ENCODE data around the gene CLIC3. TPM values are rescaled to one million over a fixed set of nuclear protein-coding genes. Genes with fewer than 3 reads are reported as not detected.

Gene CLIC3
- total RNA-seq, 1 donor from 2014 or later = 49.3 TPM

DNA sequence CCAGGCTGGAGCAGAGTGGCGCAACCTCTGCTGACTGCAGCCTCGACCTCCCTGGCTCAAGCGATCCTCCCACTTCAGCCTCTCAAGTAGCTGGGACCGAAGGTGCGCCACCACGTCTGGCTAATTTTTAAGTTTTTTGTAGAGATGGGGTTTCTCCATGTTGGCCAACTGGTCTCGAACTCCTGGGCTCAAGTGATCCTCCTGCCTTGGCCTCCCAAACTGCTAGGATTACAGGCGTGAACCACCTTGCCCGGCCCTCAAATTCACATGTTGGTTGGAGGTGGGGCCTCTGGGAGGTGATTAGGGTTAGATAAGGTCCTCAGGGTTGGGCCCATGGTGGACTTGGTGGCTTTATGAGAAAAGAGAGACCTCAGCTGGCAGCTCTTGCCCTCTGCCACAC lies 34.2 kb downstream of the CLIC3 start:
- Histone ChIP-seq H3K27ac (no peak overlapping the region), H3K9me3 (no peaks in the 10 kb centered on the region), H3K4me1 (peaks cover 8% of the 10 kb centered on the region), H3K36me3 (no peaks in the 10 kb centered on the region), H3K4me3 (no peak overlapping the region), H3K27me3 (ENCODE audit: low read depth) (no peaks in the 10 kb centered on the region)
- TF ChIP-seq, protein P1, sequence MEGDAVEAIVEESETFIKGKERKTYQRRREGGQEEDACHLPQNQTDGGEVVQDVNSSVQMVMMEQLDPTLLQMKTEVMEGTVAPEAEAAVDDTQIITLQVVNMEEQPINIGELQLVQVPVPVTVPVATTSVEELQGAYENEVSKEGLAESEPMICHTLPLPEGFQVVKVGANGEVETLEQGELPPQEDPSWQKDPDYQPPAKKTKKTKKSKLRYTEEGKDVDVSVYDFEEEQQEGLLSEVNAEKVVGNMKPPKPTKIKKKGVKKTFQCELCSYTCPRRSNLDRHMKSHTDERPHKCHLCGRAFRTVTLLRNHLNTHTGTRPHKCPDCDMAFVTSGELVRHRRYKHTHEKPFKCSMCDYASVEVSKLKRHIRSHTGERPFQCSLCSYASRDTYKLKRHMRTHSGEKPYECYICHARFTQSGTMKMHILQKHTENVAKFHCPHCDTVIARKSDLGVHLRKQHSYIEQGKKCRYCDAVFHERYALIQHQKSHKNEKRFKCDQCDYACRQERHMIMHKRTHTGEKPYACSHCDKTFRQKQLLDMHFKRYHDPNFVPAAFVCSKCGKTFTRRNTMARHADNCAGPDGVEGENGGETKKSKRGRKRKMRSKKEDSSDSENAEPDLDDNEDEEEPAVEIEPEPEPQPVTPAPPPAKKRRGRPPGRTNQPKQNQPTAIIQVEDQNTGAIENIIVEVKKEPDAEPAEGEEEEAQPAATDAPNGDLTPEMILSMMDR (IDR thresholded peaks at IDR 0.05) = no peak
- intact Hi-C loops (cut with DNase I) = no loop called here
- DNase-seq (no peak), ATAC-seq (no peak)

DNA sequence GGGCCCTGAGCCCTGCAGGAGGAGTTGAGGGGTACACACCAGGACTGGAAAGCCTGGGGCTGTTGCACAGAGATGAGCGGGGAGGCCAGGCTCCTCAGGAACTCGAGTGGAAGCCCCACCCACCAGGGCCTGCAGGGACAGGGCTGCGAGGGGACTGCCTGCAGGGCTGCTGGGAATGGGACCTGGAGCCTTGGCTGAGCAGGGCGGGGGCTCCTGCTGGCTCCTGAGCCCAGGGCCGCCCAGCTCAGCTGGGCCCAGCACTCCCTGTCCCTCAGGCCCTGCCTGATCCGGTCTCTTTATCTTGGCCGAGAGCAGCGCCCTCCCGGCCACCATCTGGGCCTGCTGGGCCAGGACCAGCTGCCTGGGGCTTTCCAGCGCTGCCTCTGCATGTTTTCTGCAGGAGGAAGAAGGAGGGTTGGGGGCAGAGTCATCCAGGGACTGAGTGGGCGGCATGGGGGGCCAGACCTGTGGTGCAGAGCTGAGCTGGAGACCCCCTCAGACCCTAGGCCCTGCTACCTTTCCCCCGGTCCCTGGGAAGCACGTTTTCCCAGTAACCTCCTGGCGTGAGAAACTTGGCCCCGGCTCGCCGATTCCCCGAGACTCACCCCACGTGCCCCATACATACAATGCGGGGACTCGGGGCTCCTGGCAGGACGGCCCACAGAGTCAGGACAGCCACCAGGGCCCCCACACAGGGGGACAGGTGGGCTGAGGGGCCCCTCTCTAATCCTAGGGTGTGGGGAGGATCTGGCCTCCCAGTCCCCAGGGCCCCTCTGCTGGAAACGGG lies 34.9 kb downstream of the CLIC3 start:
- ATAC-seq (peak; percentile 10 to 48), DNase-seq (no peak)
- intact Hi-C loops (cut with DNase I) = no loop called here
- TF ChIP-seq, protein P1 (IDR thresholded peaks at IDR 0.05) = no peak
- peaks cover 8% of the 10 kb centered on the region for H3K4me1 ChIP-seq
- H3K36me3 ChIP-seq = no peaks in the 10 kb centered on the region
- no peaks in the 10 kb centered on the region for H3K9me3 ChIP-seq
- no peak overlapping the region for H3K27ac ChIP-seq
- no peaks in the 10 kb centered on the region for H3K27me3 ChIP-seq (ENCODE audit: low read depth)
- H3K4me3 ChIP-seq = no peak overlapping the region

DNA sequence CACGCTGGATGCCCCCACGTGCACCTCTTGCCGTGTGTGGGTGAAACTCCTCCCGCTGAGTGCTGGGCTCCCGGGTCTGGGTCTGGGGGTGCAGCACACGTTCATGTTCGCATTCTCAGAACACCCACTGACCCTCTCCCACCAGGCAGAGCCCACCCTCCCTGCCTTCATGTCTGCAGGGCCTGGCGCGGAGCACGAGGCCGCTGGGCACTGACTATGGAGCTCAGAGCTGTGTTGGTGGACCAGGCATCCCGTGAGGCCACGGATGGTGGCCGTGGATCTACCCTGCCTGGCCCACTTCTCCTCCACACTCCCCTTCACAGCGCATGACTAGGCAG lies 35.5 kb downstream of the CLIC3 start:
- Histone ChIP-seq H3K9me3 (no peaks in the 10 kb centered on the region), H3K4me3 (no peak overlapping the region), H3K4me1 (peaks cover 2% of the 10 kb centered on the region), H3K27ac (no peak overlapping the region), H3K36me3 (no peaks in the 10 kb centered on the region), H3K27me3 (ENCODE audit: low read depth) (no peaks in the 10 kb centered on the region)
- ATAC-seq (no peak), DNase-seq (no peak)
- TF ChIP-seq, protein P1 (IDR thresholded peaks at IDR 0.05) = no peak
- intact Hi-C loops (cut with DNase I) = no loop called here

DNA sequence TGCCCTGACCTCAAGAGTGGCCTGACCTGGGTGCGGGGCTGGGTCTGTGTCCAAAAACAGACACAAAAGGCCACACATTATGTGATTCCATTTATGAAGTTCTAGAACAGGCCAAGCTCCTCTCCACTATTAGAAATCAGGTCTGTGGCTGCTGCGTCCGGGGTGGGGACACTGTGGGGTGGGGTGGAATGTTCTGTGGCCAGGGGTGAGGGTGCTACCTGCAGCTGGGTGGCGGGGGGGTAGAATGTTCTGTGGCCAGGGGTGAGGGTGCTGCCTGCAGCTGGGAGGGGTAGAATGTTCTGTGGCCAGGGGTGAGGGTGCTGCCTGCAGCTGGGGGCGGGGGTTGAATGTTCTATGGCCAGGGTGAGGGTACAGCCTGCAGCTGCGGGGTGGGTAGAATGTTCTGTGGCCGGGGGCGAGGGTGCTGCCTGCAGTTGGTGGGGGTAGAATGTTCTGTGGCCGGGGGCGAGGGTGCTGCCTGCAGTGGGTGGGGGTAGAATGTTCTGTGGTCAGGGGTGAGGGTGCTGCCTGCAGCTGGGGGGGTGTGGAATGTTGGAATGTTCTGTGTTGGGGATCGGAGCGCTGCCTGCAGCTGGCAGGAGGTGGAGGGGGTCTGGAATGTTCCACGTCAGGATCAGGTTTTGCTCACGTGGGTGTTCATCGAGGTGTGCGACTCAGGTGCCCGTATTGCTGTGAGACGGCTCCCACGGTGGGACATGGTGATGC lies 36.0 kb downstream of the CLIC3 start:
- H3K4me1 ChIP-seq = no peaks in the 10 kb centered on the region
- TF ChIP-seq, protein P1 (IDR thresholded peaks at IDR 0.05) = no peak
- DNase-seq (no peak), ATAC-seq (peak; percentile 14 to 27)
- H3K4me3 ChIP-seq = no peak overlapping the region
- no peaks in the 10 kb centered on the region for H3K36me3 ChIP-seq
- H3K27ac ChIP-seq = no peak overlapping the region
- intact Hi-C loops (cut with DNase I) = no loop called here
- H3K9me3 ChIP-seq = no peaks in the 10 kb centered on the region
- H3K27me3 ChIP-seq (ENCODE audit: low read depth) = no peaks in the 10 kb centered on the region

DNA sequence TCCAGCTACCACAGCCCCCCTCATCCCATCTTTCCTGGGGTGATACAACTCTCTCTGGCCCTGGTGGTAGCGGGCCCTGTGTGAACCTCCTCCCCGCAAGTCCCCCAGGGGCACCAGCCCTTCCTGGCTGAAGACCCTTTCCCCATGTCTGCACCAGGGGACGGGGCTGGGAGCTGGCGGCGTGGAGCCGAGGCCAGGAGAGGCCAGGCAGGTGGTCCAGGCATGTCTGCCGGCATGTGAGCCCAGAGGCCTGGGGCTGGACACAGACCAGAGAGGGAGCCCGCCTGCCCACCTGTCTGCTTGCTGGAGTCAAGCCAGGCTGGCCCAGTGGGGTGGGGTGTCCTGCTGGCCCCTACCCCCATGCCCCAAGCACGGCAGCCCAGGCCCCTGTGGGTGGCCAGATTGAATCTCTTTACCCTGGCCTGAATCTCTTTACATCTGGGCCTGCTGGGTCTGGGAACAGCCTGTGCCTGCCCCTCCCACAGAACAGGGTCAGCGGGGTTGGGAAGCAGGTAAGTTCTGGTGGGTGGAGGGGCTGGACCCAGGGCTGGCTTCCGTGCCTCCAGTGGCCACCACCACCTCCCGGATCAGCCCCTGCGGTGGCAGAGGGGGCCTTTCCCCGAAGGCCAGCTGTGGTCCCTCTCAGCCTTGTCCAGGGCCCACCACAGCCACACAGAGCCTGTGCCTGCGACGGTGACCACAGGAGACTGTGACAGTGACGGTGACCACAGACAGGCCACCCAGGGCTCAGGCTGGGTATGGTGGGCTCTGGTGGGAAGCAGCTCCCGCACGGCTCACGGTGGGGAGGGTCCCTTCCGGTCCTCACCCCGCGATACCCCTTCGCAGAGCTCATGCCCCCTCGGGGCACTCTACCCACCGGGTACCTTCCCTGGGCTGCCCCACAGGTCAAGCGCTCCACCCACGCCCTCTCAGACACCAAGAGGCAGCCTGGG lies 37.2 kb downstream of the CLIC3 start:
- intact Hi-C loops (cut with DNase I) = no loop called here
- H3K36me3 ChIP-seq = no peaks in the 10 kb centered on the region
- peak overlapping the region; percentile 31 for H3K27ac ChIP-seq
- ATAC-seq (peak in 1 of 2 donors; percentile 16), DNase-seq (no peak)
- TF ChIP-seq, protein P1 (IDR thresholded peaks at IDR 0.05) = no peak
- no peaks in the 10 kb centered on the region for H3K4me1 ChIP-seq
- no peak overlapping the region for H3K4me3 ChIP-seq
- no peaks in the 10 kb centered on the region for H3K27me3 ChIP-seq (ENCODE audit: low read depth)
- H3K9me3 ChIP-seq = no peaks in the 10 kb centered on the region

All from lower lobe of right lung (tissue), 2 donors.